NCI-H187 (cell line): ENCODE measurements around the gene LARGE1.

ENCODE experiments used
- DNase-seq, 2 experiments: peaks; one replicate each; lab custom pipeline; 2025; lab: John Stamatoyannopoulos, UW

Gene LARGE1

DNA sequence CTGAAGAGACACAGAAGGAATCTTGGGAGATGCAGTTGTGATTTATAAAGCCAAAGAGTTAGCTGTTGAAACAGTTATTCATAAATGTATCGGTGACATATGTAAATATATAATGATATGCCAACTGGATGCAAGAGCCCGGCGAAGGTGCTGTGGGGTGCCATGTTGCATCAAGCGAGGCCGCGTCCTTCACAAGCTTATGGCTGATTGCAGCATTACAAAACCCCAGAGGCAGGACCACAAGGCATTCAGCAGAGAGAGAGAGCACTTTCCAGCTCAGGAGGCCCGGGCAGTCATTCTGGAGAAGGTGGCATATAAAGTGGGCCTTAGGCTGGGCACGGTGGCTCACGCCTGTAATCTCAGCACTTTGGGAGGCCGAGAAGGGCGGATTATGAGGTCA, 65.6 kb downstream of the LARGE1 start:
- DNase-seq: no peak

DNA sequence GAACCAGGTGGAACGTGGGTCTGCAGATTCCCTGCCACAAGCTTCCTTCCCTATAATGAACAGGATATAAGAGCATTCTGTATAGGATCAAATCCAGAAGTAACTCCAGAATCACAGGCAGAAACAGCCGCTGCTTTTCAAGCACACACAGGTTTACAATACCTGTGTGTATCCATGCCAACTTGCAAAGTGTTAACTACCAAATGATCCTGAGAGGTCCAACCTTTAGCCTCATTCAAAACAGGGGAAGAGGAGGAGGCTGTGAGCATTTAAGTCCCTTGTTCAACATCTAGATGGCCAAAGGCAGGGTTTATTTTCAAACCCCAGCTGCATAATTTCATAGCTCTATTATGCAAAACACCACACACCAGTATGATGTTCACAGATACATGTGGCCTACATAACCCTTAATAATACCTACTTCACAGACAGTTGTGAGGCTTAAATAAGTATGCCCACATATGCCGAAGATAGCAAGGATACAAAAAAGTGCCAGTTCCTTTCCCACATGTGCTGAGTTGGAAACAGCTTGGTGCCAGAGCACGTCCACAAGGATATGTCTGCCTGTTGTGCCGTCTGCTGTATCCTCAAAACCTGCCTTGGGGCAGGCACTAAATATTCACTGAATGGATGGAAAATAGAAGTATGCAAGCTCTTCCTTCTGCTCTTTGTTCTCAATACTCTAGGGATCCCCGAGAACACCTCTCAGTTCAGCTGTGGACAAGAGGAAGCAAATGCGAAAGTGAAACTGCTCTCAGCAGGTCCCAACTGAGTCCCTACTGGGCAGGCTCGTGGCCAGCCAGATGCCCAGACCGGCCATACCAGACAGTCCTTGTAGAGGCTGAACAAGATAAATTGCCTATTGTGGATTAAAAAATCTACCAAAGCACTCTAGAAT, 66.8 kb downstream of the LARGE1 start:
- peak in 1 of 2 experiments; percentile 22 for DNase-seq

DNA sequence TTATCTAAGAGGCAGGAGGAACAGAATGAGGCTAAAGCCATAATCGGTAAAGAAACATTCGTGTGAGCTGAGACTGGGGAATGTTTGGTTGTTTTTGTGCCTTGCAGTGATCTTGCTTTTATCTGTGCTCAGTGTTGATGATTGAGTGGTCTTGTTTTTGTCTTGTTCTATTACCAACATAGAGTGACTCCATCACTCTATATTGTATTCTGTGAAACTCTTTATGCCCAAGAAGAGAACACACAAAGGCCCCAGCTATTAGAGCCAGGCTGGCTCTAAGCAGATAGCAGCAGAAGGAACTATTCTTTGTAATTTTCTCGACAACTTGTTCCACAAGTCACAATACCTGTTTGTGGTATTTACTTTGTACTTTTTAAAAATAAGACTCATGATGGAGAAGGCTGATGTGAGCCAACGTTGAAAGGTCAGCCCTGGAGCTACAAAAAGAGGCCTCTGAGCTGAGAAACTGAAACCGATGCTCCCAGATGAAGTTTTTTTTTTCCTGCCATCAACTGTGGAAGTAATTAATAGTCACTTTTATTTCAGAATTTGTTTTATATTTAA, 68.4 kb downstream of the LARGE1 start:
- DNase-seq: no peak

DNA sequence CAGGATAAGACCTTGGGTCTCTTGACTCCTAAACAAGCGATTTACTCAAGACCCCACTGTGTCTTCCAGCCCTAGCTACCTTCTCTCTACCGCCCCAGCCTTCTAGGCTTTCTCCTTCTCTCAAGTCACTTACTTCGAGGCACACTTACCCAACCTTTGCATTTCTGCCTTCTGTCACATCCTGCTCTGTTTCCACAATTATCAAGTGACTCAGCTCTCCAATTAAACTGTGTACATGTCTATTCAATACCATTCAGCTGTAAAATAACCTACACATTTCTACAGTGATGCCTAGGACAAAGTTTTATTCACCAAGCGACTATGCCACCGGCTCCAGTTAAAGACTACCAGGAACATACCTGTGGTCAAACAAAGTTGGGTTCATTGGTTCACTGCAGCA, 69.0 kb downstream of the LARGE1 start:
- no peak for DNase-seq

DNA sequence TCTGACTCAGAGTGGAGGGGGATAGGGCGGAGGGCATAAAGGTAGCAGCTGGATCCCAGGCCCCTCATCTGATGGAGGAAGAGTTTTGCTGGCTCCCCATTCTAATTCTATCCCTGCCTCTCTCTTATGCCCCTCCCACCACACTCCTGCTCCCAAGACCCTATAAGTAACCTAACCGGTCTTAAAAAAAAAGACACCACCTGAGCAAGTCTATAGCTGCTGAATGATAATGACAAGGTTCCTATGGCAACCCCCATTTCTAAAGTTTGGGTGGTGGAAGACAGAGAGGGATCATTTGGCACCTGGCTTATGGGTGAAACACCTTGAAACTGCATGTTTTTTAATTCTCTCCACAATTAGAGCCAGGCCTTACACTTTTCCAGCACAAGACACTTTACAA, 69.6 kb downstream of the LARGE1 start:
- no peak for DNase-seq

DNA sequence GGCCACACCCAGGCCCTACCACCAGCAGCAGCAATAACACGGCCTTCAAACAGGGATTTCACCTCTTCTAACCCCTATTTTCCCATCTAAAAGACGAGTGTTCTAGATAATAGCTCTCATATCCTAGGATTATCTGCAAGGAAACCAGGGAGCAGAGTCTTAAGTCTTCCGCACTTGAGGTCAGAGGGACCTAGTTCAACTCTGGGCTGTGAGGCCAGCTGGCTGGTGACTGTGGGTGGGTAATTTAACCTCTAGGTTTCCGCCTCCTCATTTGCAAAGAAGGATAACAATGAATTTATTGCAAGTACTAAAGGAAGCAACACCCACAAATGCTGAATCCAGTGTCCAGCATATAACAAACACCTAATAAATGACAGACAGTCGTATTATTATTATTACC, 70.1 kb downstream of the LARGE1 start:
- no peak for DNase-seq

GRCh38 chr22:33848251-33848650, 72.0 kb downstream of the LARGE1 start:
- no peak for DNase-seq

- no peak for DNase-seq
Measured at GRCh38 chr22:33844273-33844672, 76.0 kb downstream of the LARGE1 start.

DNA sequence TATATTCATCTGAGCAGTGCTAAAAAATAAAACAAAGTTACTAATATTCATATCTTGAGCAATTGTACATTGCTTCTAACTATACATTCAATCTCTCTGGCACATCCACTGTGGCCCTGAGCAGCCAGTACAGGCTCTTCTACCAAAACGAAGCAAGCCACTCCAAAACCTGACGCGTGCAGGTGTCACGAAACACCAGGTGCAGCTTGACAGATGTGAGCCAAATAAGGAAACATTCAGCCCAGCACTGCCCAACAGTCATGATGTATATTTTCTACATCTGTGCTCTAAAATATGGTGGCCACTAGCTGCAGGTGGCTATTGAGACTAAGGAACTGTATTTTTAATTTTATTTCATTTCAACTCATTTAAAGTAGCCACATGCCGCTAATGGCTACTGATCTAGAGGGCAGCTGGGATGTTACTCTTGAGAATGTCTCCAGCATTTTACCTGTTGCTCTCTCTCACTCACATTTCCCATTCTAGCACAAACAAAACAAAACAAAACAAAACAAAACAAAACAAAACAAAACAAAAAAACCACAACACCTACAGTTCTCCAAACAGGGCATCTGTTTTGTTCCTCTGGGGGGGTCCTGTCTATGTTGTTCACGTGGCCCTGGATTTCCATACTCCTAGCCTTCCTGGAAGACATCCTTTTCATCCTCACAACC, 77.7 kb downstream of the LARGE1 start:
- peak; percentile 37 to 49 for DNase-seq

- no peak for DNase-seq
Measured at GRCh38 chr22:33842006-33842354, 78.3 kb downstream of the LARGE1 start.

DNA sequence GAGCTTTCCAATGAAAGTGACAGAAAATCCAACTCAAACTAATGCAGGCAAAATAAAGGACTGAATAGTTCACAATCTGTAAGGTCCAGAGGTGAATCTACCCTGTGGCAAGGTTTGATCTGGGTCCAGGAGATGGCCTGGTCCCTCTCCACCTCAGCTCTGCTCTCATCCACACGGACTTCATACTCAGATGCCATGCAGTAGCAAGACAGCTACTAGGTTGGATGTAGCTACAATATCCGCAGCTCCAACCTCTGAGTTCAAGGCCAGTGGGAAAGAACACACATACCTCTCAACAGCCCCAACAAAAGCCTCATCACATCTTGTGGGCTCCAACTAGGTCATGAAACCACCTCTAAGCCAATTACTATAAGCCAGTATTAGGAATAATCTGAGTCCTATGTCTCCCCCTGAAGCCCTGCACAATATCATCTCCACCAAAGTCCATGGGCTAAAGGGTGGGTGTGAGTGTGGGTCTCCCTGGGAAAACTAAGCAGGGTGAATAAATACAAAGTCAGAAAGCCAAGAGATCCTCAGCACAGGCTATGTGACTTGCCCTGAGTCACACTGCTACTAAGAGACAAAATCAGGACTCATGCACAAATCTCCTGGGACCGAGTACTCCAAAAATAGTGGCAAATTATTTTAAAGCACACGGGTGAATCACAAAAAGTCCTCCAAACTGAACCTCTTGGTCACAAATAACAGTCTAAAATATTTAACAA, 78.8 kb downstream of the LARGE1 start:
- no peak for DNase-seq

- DNase-seq: no peak
Measured at GRCh38 chr22:33838644-33839043, 81.6 kb downstream of the LARGE1 start.

DNA sequence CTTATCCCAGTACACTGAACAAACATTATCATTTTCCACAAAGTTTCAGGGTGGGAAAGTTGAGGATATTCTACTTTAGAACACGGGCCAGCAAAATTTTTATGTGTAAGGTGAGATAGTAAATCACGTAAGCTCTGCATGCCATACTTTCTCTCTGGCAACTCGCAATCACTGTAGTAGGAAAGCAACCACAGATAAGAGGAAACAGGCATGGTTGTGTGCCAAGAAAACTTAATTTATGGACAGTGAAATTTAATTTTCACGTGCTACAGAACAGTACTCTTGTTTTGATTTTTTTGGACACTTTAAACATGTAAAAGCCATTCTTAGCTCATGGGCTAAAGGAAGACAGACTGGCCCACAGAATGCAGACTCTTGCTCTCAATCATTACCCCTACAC, 82.5 kb downstream of the LARGE1 start:
- no peak for DNase-seq

DNA sequence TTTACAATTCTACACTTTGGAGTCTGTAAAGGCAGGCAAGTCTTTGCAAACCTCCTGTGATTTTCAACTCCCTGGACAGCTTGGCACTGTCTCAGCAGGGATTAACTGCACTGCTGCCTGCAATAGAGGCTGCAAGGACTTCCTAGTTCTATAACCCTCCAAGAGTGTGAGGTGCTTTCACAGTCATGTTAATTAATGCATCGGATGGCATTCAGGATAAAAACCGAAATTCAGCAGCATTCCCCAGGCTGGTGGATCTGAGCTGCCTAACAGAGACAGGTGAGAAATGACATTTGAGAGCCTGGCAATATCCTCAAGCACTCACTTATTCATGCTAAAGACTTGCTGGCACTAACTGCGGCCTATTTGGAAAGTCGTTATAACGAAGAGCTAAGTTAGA, 85.0 kb downstream of the LARGE1 start:
- DNase-seq: no peak

GRCh38 chr22:33832558-33833151, 87.6 kb downstream of the LARGE1 start:
- DNase-seq: no peak

GRCh38 chr22:33831651-33832050, 88.6 kb downstream of the LARGE1 start:
- DNase-seq: no peak

DNA sequence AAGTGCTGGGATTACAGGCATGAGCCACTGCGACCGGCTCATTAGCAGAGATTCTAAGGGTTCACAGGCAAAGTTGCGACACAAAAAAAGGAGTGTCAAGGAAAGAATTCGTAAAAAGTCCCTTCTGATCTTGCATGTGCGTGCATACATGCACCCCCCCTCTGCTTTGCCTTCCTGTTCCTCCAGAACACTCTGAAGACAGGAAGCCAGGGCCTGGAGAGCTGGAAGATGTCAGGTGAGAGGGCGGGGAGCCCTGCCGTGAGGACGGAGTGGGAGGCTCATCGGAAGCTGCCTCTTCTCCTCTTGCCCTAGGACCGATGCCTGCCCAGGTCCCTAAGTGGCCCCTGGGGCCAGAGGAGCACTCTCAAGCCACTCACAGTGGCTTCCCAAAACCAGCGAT, 89.1 kb downstream of the LARGE1 start:
- DNase-seq: no peak

- DNase-seq: no peak
Measured at GRCh38 chr22:33829546-33830280, 90.6 kb downstream of the LARGE1 start.

- DNase-seq: no peak
Measured at GRCh38 chr22:33828302-33828701, 92.0 kb downstream of the LARGE1 start.

- DNase-seq: no peak
Measured at GRCh38 chr22:33825761-33826160, 94.5 kb downstream of the LARGE1 start.

DNA sequence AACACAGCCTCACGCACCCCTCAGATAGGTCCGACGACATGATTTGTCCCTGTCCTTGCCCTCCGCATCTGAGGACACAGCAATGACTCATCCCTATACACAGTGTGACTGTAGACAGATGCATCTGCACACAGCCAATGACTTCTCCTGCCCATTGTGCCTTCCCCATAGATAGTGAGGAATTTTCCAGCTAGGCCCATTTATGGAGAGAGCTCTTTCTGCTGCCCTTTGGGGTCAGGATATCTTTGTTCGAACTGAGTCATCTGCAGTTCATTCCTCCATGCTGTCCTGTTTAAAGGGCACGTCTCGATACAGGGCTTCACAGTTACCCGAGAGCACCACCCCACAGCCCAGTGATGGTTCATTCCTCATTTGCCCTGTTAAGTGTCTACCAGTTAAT, 96.7 kb downstream of the LARGE1 start:
- no peak for DNase-seq
